SK-N-MC (cell line): ENCODE results near the gene ITPKB.

Experiments used
- EZH2 ChIP-seq: fragments of 200-600 bp; sonication (generic); IDR thresholded peaks from one replicate; pipeline ENCODE4 v1.6.1; 2017; ENCODE audit warnings: antibody characterized with exemption
- FOXP2 ChIP-seq: optimal IDR thresholded peaks from 2 replicates; pipeline ENCODE3; 2011; ENCODE audit warnings: mild to moderate bottlenecking, moderate library complexity; ENCODE audit not compliant: insufficient read depth; ENCODE audit errors: extremely low read length, control extremely low read depth
- POLR2AphosphoS5 ChIP-seq: IDR thresholded peaks from 2 replicates; pipeline ENCODE4 v1.6.1; 2012; ENCODE audit warnings: mild to moderate bottlenecking, low read depth, low read length, borderline replicate concordance

GRCh38 chr1:226754793-226755533 is 15.9 kb upstream of the ITPKB start:
- TF ChIP-seq POLR2AphosphoS5 (no peak), EZH2 (no peak), FOXP2 (no peak)
